ENCODE measurements around the gene TUBB2A. TPM values are rescaled to one million over a fixed set of nuclear protein-coding genes. Genes with fewer than 3 reads are reported as not detected.

The TUBB2A gene
- total and polyA plus RNA-seq, 2 of the 8 experiments (the other 6 are each of a cell fraction or from before 2014, with no cell fraction given) = 315 to 330 TPM

GRCh38 chr6:3124667-3125066 lies 32.7 kb downstream of the TUBB2A start:
- no peak overlapping the region for H3K4me3 ChIP-seq (ENCODE audit: extremely low read depth in 1 of 4, insufficient read depth in 2 of 4, low read depth in 3 of 4, low read length in 4 of 4)
- no peaks in the 10 kb centered on the region for H3K27me3 ChIP-seq (replicated peaks in 1 of 4; ENCODE audit: control insufficient read depth in 3 of 4, extremely low read depth in 1 of 4, insufficient read depth in 3 of 4, low read length in 3 of 4)
- no peak overlapping the region for H4K91ac ChIP-seq (replicated peaks; ENCODE audit: insufficient read length, low read length)
- no peak overlapping the region for H3K14ac ChIP-seq (ENCODE audit: insufficient read length)
- no peak overlapping the region for H3K4me2 ChIP-seq (ENCODE audit: insufficient read depth in 1 of 2, low read depth in 2 of 2, low read length in 2 of 2)
- H2BK120ac ChIP-seq (replicated peaks; ENCODE audit: low read depth, low read length) = no peak overlapping the region
- H3K23ac ChIP-seq (ENCODE audit: insufficient read length) = no peak overlapping the region
- H2AK5ac ChIP-seq (ENCODE audit: low read depth, low read length) = no peak overlapping the region
- no peak overlapping the region for H4K8ac ChIP-seq (ENCODE audit: extremely low read depth, insufficient read depth, low read length)
- ChIA-PET POLR2A (ENCODE audit: partially characterized antibody) (interaction anchor here (0.6 to 1.0 kb wide), 5 partner anchors 15 to 164 kb away, joined by 3 to 4 read pairs (median 3); no protein-coding TSS in a partner anchor), CTCF (ENCODE audit: partially characterized antibody) (interaction anchor here (0.7 to 5.3 kb wide), 6 partner anchors 8 to 127 kb away, joined by 3 to 29 read pairs (median 3); no protein-coding TSS in a partner anchor)
- H2BK20ac ChIP-seq (ENCODE audit: low read length) = no peak overlapping the region
- DNase-seq (ENCODE audit: low read depth in 1 of 2, low spot score in 2 of 2) (no peak), FAIRE-seq (no peak)
- no peak overlapping the region for H3K56ac ChIP-seq (replicated peaks; ENCODE audit: insufficient read length, low read depth, low read length)
- H3K27ac ChIP-seq (ENCODE audit: low read depth, low read length) = no peak overlapping the region
- no peak overlapping the region for H2AFZ ChIP-seq (ENCODE audit: low read length)
- no peak overlapping the region for H4K5ac ChIP-seq (ENCODE audit: insufficient read length, low read depth, low read length)
- WGBS, 2 experiments (ENCODE audit: extremely low coverage in 1 of 2, insufficient coverage in 1 of 2, insufficient read length in 1 of 2, insufficient replicate concordance in 2 of 2, low coverage in 1 of 2, low lambda C conversion rate in 2 of 2, missing lambda C conversion rate in 1 of 2) = 80% methylated on average over 8 of the region's 8 CpGs; no CpG with 5 or more reads in 1 of the 2 experiments
- H2BK15ac ChIP-seq (ENCODE audit: low read length) = no peak overlapping the region
- no peaks in the 10 kb centered on the region for H3K79me2 ChIP-seq (ENCODE audit: control insufficient read depth in 1 of 2, insufficient read depth in 2 of 2, low read length in 2 of 2)
- H3K4me1 ChIP-seq (replicated peaks in 1 of 4; ENCODE audit: control insufficient read depth in 3 of 4, insufficient read depth in 4 of 4, low read length in 3 of 4) = no peaks in the 10 kb centered on the region; a peak in 2 of 7 replicates
- no peaks in the 10 kb centered on the region for H3K79me1 ChIP-seq (ENCODE audit: low read depth, low read length)
- H3K23me2 ChIP-seq (ENCODE audit: low read depth, low read length) = no peaks in the 10 kb centered on the region
- H3K18ac ChIP-seq (ENCODE audit: extremely low read depth, low read length) = no peak overlapping the region
- no peak overlapping the region for H3K4ac ChIP-seq (replicated peaks; ENCODE audit: insufficient read length, low read depth, low read length)
- H2BK12ac ChIP-seq (ENCODE audit: low read depth, low read length) = no peak overlapping the region
- no peak overlapping the region for H3K9ac ChIP-seq (replicated peaks in 1 of 4; ENCODE audit: extremely low read depth in 1 of 4, low read depth in 3 of 4, low read length in 3 of 4)
- H3K9me3 ChIP-seq (ENCODE audit: insufficient read depth in 2 of 2, low read depth in 1 of 2, low read length in 1 of 2) = no peaks in the 10 kb centered on the region
- no peak overlapping the region for H2BK5ac ChIP-seq (ENCODE audit: low read depth, low read length)
- H3K36me3 ChIP-seq (ENCODE audit: control insufficient read depth in 2 of 4, insufficient read depth in 4 of 4, low read length in 3 of 4) = peaks cover 8 to 20% (median 14%) of the 10 kb centered on the region in 4 experiments
- H4K20me1 ChIP-seq (replicated peaks in 1 of 2; ENCODE audit: control insufficient read depth in 1 of 2, insufficient read depth in 2 of 2, low read length in 2 of 2) = peaks cover 0 to 2% of the 10 kb centered on the region in 2 experiments
- TF ChIP-seq RBBP5 (IDR thresholded peaks at IDR 0.05; ENCODE audit: borderline replicate concordance, low read depth, low read length) (no peak), POLR2AphosphoS5 (IDR thresholded peaks at IDR 0.05; ENCODE audit: low read depth, low read length) (no peak), KDM5A (IDR thresholded peaks at IDR 0.05; ENCODE audit: low read length) (no peak), SP2 (IDR thresholded peaks at IDR 0.05; ENCODE audit: low read length) (no peak), CTCF (IDR thresholded peaks at IDR 0.05; ENCODE audit: control extremely low read depth in 1 of 3, insufficient read depth in 1 of 3, low read depth in 1 of 3, low read length in 3 of 3) (no peak), RNF2 (IDR thresholded peaks at IDR 0.05; ENCODE audit: borderline replicate concordance, low read depth, low read length, missing control alignments, poor library complexity, severe bottlenecking) (no peak), SIX5 (IDR thresholded peaks at IDR 0.05; ENCODE audit: low read depth, low read length) (no peak), TEAD4 (IDR thresholded peaks at IDR 0.05; ENCODE audit: low read depth, low read length) (no peak), SP4 (IDR thresholded peaks at IDR 0.05; ENCODE audit: low read length) (no peak), GTF2F1 (IDR thresholded peaks at IDR 0.05; ENCODE audit: borderline replicate concordance, low read depth, low read length) (no peak), MAX (IDR thresholded peaks at IDR 0.05) (no peak), HDAC6 (IDR thresholded peaks at IDR 0.05; ENCODE audit: low read depth, low read length) (no peak)
